ENCODE results near the gene C16orf87. TPM values are rescaled to one million over a fixed set of nuclear protein-coding genes. Genes with fewer than 3 reads are reported as not detected.

The C16orf87 gene
- total and polyA plus RNA-seq, 4 donors: 4.1 to 12.9 (median 5.3) TPM

GRCh38 chr16:46862555-46863447 lies 31.8 kb upstream of the C16orf87 start:
- Histone ChIP-seq H3K4me3 (ENCODE audit: low read depth in 1 of 3, low read length in 3 of 3) (no peak overlapping the region), H3K36me3 (ENCODE audit: control insufficient read depth in 4 of 4, insufficient read depth in 3 of 4, low read depth in 1 of 4, low read length in 3 of 4) (no peaks in the 10 kb centered on the region), H3K4me1 (ENCODE audit: control insufficient read depth in 4 of 4, insufficient read depth in 4 of 4, low read length in 3 of 4) (peaks cover 0 to 7% (median 0%) of the 10 kb centered on the region in 4 donors), H3K9me3 (ENCODE audit: control insufficient read depth in 4 of 4, low read length in 3 of 4) (no peaks in the 10 kb centered on the region), H3K9ac (ENCODE audit: low read depth in 1 of 2, low read length in 2 of 2) (peak overlapping the region in 1 of 2 donors; percentile 50), H3K27me3 (ENCODE audit: control insufficient read depth in 4 of 4, insufficient read depth in 4 of 4, low read length in 3 of 4) (no peaks in the 10 kb centered on the region), H3K27ac (ENCODE audit: low read depth in 1 of 2, low read length in 2 of 2) (no peak overlapping the region)
- 90% methylated on average over 16 of the region's 16 CpGs for WGBS
- TF ChIP-seq HNF4A (conservative IDR thresholded peaks at IDR 0.05): peak in 1 of 2 donors; percentile 5
- TF ChIP-seq, protein P1, sequence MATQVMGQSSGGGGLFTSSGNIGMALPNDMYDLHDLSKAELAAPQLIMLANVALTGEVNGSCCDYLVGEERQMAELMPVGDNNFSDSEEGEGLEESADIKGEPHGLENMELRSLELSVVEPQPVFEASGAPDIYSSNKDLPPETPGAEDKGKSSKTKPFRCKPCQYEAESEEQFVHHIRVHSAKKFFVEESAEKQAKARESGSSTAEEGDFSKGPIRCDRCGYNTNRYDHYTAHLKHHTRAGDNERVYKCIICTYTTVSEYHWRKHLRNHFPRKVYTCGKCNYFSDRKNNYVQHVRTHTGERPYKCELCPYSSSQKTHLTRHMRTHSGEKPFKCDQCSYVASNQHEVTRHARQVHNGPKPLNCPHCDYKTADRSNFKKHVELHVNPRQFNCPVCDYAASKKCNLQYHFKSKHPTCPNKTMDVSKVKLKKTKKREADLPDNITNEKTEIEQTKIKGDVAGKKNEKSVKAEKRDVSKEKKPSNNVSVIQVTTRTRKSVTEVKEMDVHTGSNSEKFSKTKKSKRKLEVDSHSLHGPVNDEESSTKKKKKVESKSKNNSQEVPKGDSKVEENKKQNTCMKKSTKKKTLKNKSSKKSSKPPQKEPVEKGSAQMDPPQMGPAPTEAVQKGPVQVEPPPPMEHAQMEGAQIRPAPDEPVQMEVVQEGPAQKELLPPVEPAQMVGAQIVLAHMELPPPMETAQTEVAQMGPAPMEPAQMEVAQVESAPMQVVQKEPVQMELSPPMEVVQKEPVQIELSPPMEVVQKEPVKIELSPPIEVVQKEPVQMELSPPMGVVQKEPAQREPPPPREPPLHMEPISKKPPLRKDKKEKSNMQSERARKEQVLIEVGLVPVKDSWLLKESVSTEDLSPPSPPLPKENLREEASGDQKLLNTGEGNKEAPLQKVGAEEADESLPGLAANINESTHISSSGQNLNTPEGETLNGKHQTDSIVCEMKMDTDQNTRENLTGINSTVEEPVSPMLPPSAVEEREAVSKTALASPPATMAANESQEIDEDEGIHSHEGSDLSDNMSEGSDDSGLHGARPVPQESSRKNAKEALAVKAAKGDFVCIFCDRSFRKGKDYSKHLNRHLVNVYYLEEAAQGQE (IDR thresholded peaks at IDR 0.05): no peak
- DNase-seq (ENCODE audit: low spot score): no peak

DNA sequence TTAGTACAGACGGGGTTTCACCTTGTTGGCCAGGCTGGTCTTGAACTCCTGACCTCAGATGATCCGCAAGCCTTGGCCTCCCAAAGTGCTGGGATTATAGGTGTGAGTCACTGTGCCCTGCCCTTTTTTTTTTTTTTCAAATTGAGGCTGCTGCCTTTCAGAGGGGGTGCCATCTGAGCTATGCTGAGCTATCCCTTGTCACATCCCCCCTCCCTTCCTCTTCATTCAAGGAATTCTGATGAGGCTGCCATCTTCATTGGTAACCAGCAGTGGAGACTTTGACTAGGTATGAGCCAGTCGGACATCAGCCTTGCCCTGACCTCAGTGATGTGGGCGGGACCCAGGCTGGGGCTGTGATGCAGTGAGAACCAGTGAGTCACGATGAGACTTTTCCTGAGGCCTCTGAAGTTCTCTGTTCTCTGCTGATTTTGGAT lies 28.8 kb upstream of the C16orf87 start:
- no peak for DNase-seq (ENCODE audit: low spot score)
- TF ChIP-seq EGR1 (IDR thresholded peaks at IDR 0.05; ENCODE audit: low read depth in 2 of 2): no peak
- TF ChIP-seq FOXA2 (IDR thresholded peaks at IDR 0.05): no peak
- TF ChIP-seq ATF3 (IDR thresholded peaks at IDR 0.05): no peak
- no peak for TF ChIP-seq FOXA1 (IDR thresholded peaks at IDR 0.05)
- TF ChIP-seq HNF4A (conservative IDR thresholded peaks at IDR 0.05): no peak
- no peak for TF ChIP-seq YY1 (IDR thresholded peaks at IDR 0.05)
- TF ChIP-seq CTCF (IDR thresholded peaks at IDR 0.05; ENCODE audit: low read depth, low read length, missing input control): no peak
- TF ChIP-seq RAD21 (IDR thresholded peaks at IDR 0.05): no peak
- TF ChIP-seq RXRA (IDR thresholded peaks at IDR 0.05): no peak
- no peak for TF ChIP-seq SP1 (IDR thresholded peaks at IDR 0.05)
- Histone ChIP-seq H3K9ac (ENCODE audit: low read depth in 1 of 2, low read length in 2 of 2) (no peak overlapping the region), H3K36me3 (ENCODE audit: control insufficient read depth in 4 of 4, insufficient read depth in 3 of 4, low read depth in 1 of 4, low read length in 3 of 4) (no peaks in the 10 kb centered on the region), H3K9me3 (ENCODE audit: control insufficient read depth in 4 of 4, low read length in 3 of 4) (no peaks in the 10 kb centered on the region), H3K4me1 (ENCODE audit: control insufficient read depth in 4 of 4, insufficient read depth in 4 of 4, low read length in 3 of 4) (peaks cover 0 to 7% (median 0%) of the 10 kb centered on the region in 4 donors), H3K27ac (ENCODE audit: low read depth in 1 of 2, low read length in 2 of 2) (no peak overlapping the region), H3K27me3 (ENCODE audit: control insufficient read depth in 4 of 4, insufficient read depth in 4 of 4, low read length in 3 of 4) (no peaks in the 10 kb centered on the region), H3K4me3 (ENCODE audit: low read depth in 1 of 3, low read length in 3 of 3) (no peak overlapping the region)
- WGBS: 89% methylated on average over 5 of the region's 5 CpGs
